ENCODE results near the gene MYO1D.

- no peak for TF ChIP-seq POLR2A (IDR thresholded peaks at IDR 0.05)
- TF ChIP-seq CTCF (IDR thresholded peaks at IDR 0.05), result no peak
Observed at GRCh38 chr17:32810690-32811089, 66.2 kb downstream of the MYO1D start.

All from adrenal gland (tissue), 5 donors.